DOHH2 (cell line): ENCODE data around the gene GNAS-AS1.

Source experiments
- EZH2phosphoT487 ChIP-seq: fragments of 200-600 bp; sonication (generic); IDR thresholded peaks from 2 replicates; pipeline ENCODE4 v1.6.1; 2017; ENCODE audit warnings: borderline replicate concordance, mild to moderate bottlenecking, antibody characterized with exemption, low read length, moderate library complexity, mixed read lengths
- TF ChIP-seq, protein P1 (sequence below): fragments of 200-600 bp; sonication (generic); IDR thresholded peaks from one replicate; pipeline ENCODE4 v1.5.1; 2014; ENCODE audit warnings: antibody characterized with exemption, mild to moderate bottlenecking, low read depth, low read length; ENCODE audit not compliant: poor library complexity, severe bottlenecking

DNA sequence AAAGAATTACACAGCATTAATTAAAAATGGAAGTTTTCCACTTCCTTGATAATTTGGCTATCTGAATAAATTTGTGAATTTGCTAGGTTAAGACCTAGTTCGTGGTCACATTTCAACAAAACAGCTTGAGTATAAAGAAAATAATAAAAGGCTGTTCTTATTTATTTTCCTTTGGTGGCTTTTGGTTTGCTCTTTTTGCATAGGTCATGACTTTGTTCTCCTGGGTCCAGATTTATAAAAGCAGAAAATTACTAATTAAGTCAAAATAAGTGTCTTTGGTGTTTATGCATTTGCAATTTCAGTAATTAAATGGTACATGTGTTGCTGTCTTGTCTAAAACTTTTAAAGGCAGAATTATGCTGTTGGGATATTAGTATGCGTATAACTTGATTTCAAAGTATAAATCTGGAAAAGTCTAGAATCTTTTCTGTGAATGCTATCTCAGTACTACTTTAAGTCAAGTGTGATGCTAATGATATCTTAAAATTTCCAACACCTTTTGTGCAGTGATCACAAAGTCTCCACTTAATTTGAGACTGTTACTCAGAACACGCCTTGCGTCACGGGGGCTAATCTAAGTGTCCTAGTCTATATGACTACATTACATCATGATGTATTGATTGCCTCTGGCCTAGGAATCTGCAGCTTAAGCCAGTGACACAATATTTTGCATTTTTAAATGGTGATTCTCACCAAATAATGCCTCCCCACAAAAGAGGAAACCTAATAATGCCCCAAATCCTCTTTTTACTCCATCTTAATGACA is 42.8 kb upstream of the GNAS-AS1 start:
- TF ChIP-seq, protein P1, sequence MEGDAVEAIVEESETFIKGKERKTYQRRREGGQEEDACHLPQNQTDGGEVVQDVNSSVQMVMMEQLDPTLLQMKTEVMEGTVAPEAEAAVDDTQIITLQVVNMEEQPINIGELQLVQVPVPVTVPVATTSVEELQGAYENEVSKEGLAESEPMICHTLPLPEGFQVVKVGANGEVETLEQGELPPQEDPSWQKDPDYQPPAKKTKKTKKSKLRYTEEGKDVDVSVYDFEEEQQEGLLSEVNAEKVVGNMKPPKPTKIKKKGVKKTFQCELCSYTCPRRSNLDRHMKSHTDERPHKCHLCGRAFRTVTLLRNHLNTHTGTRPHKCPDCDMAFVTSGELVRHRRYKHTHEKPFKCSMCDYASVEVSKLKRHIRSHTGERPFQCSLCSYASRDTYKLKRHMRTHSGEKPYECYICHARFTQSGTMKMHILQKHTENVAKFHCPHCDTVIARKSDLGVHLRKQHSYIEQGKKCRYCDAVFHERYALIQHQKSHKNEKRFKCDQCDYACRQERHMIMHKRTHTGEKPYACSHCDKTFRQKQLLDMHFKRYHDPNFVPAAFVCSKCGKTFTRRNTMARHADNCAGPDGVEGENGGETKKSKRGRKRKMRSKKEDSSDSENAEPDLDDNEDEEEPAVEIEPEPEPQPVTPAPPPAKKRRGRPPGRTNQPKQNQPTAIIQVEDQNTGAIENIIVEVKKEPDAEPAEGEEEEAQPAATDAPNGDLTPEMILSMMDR: no peak
- TF ChIP-seq EZH2phosphoT487: no peak
